C4-2B (cell line): ENCODE data around the gene GOLT1A.

ENCODE experiments used
- CTCF ChIP-seq: fragments of 450-650 bp; conservative IDR thresholded peaks from 2 replicates; pipeline ENCODE4 v1.5.1; 2017; ENCODE audit warnings: mild to moderate bottlenecking
- ZFX ChIP-seq: fragments of 450-650 bp; IDR thresholded peaks from 2 replicates; pipeline ENCODE4 v1.6.1; 2017

- TF ChIP-seq CTCF (no peak), ZFX (no peak)
Measured at GRCh38 chr1:204203206-204203767, 10.5 kb downstream of the GOLT1A start.
